GM18907 (cell line): ENCODE results near the gene PRSS48.
"Not testable (repeated sequence)": the region's sequence is repeated elsewhere in the genome, so short reads cannot be mapped to it uniquely, and the experiment has no call there.

Source experiments
- ATAC-seq: cut with Tn5 transposase; IDR thresholded peaks from one replicate; pipeline ENCODE4 v1.9.1; 2021; ENCODE audit warnings: mild to moderate bottlenecking, moderate library complexity; ENCODE audit not compliant: unreplicated experiment

The PRSS48 gene

DNA sequence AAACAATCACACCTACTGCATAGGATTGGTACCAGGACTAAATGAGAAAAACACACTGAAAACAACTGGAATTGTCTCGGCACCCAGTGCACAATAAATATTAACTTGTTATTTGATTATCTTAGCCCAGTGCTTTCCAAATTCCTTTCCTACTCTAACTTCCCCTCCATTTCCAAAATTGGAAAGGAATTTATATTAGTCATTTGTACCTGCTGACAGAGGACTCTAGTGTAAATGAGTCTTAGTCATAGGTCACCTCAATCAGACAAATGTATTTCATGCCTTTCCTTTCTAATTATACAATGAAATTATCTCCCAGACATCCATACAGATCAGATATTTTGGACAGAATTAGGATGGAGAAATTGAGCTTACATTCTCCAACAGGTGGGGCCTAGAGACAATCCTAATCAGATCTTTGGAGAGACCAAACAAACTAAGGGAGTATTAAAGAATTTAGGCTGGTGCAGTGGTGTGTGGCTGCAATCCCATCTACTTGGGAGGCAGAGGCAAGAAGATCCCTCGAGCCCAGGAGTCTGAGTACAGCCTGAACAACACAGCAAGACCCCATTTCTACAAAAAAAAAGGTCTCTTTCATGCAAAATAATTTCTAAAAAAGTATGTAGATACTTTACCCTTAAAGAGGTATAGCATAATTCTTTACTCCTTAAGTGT lies 38.4 kb downstream of the PRSS48 start:
- ATAC-seq, result no peak

DNA sequence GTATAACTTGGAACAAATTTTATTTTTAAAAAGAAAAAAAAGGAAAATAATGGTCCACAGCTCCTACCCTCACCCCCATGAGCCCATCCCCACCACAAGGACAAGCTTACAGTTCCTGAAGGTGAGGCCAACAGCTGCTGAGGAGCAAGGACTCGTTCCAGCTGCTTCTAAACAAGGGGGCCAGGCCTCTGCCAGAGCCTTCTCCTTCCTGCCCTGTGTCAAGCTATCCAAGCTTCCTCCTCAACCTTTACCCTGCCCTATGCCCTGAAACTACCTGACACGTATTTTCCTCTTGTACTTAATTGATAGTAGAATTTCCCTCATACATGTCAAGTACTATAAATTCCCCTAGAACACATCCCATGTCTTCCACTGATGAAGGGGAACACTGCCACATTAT lies 39.7 kb downstream of the PRSS48 start:
- no peak for ATAC-seq

DNA sequence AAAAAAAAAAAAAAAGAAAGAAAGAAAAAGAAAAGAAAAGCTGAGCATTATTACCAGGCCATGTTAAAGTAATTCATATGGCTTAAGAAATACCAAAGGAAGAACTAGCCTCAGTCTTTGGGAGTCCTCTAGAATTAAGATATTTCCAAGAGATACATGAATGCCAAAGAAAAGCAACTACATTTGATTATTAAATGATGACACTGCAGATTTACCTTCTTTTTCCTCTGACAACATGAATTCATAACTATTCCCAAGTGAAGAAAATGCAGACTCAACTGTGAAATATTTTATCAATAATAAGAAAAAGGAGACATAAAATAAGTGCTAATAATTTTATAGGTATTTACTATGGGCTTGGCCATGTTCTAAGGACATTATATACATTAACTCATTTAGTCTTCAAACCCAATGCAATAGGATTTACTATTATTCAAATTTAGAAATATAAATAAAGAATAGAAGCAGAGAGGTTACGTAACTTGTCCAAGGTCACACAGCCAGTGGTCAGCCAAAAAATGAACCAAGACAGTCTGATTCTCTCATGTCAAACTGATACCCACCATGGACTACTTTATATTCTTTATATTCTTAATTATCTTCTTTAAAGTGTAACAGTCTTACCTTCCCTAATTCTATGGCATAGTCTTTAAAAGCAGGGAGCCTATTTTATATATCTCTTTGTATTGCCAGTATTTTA lies 41.5 kb downstream of the PRSS48 start:
- no peak for ATAC-seq

DNA sequence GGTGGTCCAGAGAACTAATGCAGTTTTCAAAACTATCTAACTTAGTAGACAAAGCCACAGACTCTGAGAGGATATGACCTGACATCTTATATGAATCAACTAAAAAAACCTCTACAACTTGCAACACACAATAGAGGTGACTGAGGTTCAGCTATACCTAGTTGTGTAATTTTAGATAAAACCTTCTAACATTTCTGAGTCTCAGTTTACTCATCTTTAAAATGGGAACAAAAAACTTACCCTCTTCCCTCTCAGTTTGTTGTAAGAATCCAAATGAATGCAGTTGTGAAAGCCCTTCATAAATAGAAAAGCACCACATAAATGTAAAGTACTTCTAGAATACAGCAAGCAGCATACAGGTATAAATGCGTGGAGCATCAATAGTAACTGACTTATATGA lies 42.5 kb downstream of the PRSS48 start:
- no peak for ATAC-seq

DNA sequence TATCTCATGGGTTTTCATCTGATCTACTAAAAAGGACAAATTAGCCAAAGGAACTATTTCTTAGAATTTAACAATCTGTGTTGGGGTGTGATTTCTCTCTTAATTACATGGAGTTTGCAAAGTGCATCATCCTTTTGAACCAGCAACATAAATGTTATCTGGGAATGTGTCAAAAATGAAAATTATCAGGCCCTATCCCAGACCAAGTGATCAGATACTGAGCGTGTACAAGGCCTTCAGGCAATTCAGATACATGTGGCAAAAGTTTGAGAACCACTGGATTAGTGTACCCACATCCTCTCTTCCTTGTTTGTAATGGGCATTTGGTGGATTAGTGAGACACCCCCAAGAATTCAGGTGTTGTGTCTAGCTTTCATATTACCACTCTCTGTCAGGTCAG lies 44.6 kb downstream of the PRSS48 start:
- no peak for ATAC-seq

DNA sequence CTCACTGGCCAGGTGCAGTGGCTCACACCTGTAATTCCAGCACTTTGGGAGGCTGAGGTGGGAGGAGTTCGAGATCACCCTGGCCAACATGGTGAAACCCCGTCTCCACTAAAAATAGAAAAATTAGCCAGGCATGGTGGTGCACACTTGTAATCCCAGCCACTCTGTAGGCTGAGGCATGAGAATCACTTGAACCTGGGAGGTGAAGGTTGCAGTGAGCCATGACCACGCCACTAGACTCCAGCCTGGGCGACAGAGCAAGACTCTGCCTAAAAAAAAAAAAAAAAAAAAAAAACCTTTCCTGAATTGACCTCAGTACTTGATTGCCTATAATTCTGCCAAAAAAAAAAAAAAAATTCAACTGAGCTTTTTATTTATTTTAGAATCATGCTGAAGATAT lies 45.2 kb downstream of the PRSS48 start:
- ATAC-seq, result not testable (repeated sequence)

DNA sequence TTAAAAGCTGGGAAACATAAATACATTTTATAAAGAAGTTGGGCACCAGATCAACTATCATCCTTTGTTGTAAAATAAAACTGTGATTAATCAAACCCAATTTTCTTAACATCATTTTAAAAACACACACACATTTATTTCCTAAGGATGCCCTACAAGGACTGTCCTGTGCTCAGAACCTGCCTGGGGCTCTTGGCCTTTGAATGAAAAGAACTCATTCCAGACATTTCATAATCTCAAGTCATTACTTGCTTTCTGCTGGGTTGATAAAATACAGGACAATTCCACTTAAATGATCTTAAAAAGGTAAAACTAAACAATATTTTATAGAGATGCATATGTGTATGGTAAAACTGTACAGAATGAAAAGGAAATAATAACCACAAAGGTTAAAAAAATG lies 45.6 kb downstream of the PRSS48 start:
- ATAC-seq, result no peak

DNA sequence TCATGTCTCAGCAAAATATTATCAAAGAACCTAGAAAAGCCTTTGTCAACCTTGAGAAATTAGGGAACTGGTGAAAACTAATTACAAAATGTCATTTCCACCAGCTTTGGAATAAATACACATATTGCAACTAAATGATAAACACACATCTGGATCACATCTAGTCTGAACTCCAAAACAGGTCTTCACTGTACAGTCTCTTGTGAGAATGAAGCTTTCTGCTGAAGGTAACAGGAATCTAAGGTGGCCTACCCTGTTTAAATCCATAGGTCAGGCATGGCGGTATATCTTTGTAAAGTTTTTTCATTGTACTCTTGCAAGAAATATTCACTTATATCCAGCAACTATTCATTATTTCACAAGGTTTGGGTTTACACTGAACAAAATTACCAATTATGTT lies 46.7 kb downstream of the PRSS48 start:
- ATAC-seq, result no peak

DNA sequence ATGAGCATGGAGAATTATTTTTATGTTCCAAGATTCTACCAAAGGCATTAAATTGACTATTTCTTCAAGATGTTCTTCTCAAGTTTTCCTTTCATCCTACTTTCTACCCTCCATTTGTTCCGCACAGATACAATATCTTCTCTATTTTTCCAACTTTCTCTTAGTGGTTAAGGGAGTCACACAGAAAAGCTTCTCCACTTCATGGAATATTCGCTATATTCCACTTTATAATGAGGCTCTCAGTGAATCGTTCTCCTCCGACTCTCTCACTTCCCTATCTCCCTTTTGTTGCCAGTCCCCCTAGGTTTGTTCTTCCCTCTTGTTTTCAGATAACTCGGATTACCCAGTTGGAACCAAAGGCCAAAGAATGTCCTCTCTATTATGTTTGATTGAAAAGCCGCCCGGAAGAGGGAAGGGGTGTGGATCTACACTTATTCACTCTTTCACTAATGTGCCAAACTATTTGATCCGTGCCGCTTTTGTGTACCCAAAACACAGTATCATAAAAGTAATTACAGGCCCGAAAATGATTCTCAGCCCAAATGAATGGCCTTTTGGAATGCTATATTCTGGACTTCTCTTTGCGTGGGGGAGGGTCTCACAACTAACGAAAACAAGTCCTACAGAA lies 47.3 kb downstream of the PRSS48 start:
- ATAC-seq, result no peak

DNA sequence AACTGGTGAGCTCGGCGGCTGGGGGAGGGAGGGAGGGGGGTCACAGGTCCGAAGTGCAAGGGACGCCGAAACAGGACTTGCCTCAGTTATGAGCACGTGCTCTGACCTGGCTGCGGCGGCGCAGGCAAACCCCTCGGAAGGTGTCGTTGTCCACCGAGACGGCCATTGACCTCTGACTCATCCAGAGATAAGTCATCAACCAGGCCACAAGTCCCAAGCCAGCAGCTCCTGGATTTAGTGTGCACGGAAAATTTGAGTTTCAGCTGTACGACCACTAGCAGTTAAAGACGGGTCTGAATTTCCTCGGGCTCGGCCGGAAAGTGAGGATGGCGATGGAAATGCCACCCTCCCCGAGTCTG lies 47.8 kb downstream of the PRSS48 start:
- no peak for ATAC-seq

DNA sequence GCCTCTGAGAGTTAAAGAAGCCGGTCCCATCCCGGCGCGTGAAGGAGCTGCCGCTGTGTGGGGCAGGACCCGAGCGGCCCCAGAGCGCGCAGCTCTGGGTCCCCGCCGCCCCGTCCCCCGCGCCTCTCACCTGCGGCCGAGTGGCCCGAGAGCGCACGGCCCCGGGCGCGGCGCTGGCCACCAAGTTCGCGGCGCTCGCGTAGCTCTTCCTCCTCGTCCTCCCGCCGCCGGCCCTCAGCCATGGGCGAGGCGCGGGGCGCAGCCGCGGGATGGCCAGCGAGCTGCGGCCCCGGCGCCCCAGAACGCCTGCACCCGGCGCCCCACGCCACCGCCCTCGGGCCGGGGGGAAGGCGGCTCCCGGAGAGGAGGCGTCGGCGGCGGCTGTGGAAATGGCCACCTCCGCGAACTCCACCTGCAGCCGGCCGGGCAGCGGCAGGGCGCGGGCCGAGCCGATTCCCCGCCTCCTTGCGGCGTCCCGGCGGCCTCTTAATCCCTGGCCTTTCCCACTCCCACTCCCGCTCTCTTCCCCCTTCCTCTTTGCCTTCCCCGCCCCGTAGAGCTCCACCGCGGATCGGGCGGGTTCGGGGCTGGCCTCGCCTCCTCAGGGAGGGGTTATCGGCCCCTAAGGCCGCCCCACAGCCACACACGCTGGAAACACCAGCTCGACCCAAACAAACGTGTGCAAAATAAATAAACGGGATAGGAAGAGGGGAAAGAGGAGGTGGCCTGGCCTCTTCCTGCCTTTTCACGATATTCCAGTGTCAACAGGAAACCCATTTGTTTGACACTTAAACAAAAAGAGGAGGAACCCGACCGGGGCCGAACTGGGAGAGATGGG lies 48.4 kb downstream of the PRSS48 start, which contains the start of gene SH3D19:
Gene SH3D19, minus strand, starts transcription at position 495 of the 838 bp plus-strand sequence. Its CDS starts 253 bp downstream, at position 242.
- ATAC-seq, result no peak

DNA sequence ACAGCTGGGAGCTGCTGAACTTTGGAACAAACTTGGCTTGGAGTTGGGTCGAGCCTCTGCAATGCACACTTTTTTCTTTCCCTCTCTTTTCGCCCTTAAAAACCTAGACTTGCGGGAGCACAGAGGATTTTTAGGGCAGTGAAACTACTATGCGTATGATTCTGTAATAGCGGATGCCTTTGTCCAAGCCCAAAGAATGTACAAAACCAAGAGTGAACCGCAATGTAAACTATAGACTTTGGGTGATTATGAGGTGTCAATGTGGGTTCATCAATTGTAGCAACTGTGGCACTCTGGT lies 48.9 kb downstream of the PRSS48 start:
- no peak for ATAC-seq

DNA sequence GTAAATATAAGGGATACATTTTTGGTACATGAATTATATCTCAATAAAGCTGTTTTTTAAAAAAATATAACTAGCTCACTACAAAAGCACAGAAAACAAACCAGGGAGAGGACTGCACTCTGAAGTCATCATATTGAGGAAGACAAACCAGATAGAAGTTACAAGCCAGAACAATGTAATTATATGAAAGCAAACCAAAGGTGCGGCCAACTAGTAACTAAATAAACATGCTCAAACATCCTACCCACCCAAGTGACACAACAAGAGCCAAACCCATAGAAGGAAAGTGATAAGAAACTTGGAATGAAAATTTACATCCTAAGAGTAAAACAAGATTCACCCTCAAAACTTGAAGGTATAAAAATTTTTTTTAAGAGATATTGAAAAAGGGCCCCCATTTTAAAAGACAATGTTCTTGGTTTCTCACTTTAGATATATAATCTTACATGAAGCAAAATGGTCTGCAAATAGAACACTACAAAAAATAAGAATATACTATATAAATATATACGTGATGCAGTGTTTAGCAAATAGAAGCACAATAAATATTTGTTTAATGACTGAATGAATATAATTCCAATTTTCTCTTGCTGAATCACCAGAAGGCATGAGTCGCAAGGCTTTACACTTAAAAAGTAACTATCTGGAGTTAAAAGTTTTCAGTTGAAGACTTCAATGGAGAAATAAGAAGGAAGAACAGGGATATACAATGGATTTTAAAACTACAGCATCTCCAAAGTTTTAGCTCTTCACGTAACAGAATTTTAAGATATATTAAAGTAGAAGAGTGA lies 52.5 kb downstream of the PRSS48 start:
- no peak for ATAC-seq

DNA sequence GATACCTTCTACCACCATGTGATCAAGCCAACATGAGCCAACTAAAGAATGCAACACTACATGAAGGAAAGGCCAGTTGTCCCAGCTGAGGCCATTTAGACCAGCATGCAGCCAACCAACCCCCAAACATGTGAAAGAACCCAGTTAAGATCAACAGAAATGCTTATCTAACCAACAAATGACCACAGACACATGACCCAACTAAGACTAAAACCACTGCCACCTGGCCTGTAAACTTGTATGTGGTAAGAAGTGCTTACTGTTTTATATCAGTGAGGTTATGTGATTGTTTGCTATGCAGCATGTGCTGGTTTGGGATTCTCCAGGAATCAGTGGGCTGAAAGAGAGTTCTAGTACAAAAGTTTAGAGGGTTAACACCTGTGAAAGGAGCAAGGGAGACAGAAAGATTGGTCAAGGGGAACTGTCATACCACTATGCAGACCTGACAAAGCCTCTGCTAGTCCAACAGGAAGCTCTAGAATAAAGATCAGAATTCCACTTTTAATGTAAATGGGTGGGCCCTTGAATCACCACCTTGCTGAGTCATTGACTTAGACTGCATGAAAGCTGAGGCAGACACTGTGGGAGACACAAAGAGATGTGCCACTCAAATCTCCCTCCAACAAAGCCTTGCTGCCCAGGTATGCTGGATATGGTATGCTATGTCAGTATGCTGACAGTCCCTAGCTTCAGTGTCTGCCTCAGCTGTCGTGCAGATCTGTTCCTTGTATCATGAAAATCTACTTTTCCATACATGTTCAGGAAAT lies 54.5 kb downstream of the PRSS48 start:
- ATAC-seq, result no peak

DNA sequence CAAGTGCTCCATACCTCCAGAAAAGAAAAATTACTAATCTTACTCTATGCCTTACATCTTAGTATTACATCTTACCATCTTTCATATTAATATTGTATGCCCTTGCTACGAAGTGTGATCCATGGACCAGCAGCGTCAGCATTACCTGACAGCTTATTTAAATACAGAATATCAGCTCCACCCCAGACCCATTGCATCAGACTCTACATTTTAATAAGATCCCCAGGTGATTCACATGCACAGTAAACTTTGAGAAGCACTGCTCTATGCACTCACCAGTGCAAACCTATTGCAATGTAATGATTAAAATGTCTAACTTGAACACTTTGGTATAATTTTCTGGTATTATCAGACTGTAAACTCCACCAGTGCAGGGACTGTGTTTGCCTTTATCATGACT lies 62.5 kb downstream of the PRSS48 start:
- no peak for ATAC-seq

DNA sequence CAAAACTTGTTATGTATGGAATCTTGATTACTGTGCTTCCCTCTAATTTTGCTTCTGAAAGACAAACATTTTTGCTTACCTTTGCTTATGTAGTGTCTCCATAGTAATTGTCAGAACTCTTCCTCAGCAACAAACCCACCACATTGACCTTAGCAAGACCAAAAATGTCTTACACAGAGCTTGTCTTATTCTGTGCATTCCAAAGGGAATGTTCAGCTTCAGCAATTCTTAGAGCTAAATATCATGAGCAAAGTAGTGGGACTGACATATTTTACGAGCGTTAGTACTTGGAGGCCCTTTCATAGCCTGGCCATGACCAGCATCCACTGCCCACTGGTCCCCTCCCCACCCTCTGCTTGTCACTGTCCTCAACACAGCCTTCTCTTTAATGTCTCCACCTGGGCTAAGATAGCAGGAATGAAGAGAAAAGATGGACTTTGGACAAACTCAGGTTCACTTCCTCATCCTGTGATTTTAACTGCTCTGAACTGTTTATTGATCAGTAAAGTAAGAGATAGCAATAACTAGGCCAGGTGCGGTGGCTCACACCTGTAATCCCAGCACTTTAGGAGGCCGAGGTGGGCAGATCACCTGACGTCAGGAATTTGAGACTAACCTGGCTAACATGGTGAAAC lies 63.9 kb downstream of the PRSS48 start:
- no peak for ATAC-seq
